SK-N-SH (cell line): ENCODE results near the gene USP11.

Source experiments
- CTCF ChIP-seq: fragments of 200-600 bp; sonication (generic); IDR thresholded peaks from 2 replicates; pipeline ENCODE4 v1.6.1; 2017; ENCODE audit warnings: antibody characterized with exemption, mild to moderate bottlenecking, moderate library complexity
- ELF1 ChIP-seq: IDR thresholded peaks from 2 replicates; pipeline ENCODE4 v1.4.0; 2012
- EP300 ChIP-seq, 2 experiments: IDR thresholded peaks; 2 replicates each; pipeline versions ENCODE4 v1.4.0 to v1.6.1; 2012; ENCODE audit warnings: borderline replicate concordance in 1 of 2, low read depth in 1 of 2, low read length in 1 of 2
- EZH2phosphoT487 ChIP-seq: fragments of 200-600 bp; sonication (generic); IDR thresholded peaks from 2 replicates; pipeline ENCODE4 v1.6.1; 2017; ENCODE audit warnings: low read depth, mixed run types, mild to moderate bottlenecking, antibody characterized with exemption, moderate library complexity, borderline replicate concordance
- MEF2A ChIP-seq: IDR thresholded peaks from 2 replicates; pipeline ENCODE4 v1.4.0; 2012; ENCODE audit warnings: low read depth, borderline replicate concordance
- PBX3 ChIP-seq: IDR thresholded peaks from 2 replicates; pipeline ENCODE4; 2012
- RAD21 ChIP-seq: IDR thresholded peaks from 2 replicates; pipeline ENCODE4 v1.6.1; 2012; ENCODE audit warnings: mild to moderate bottlenecking, low read length
- RCOR1 ChIP-seq: fragments of 150-350 bp; IDR thresholded peaks from 2 replicates; pipeline ENCODE4 v1.6.1; 2017; ENCODE audit warnings: antibody characterized with exemption, low read length
- RXRA ChIP-seq: IDR thresholded peaks from 2 replicates; pipeline ENCODE4 v1.4.0; 2012; ENCODE audit warnings: low read depth, mild to moderate bottlenecking, borderline replicate concordance
- TCF12 ChIP-seq: IDR thresholded peaks from 2 replicates; pipeline ENCODE4 v1.4.0; 2012
- USF1 ChIP-seq: IDR thresholded peaks from 2 replicates; pipeline ENCODE4 v1.4.0; 2012; ENCODE audit warnings: low read depth, borderline replicate concordance
- ZBTB33 ChIP-seq: IDR thresholded peaks from 2 replicates; pipeline ENCODE4 v1.4.0; 2012; ENCODE audit warnings: low read depth, borderline replicate concordance

GRCh38 chrX:47212381-47213293, 20.2 kb upstream of the USP11 start:
- TF ChIP-seq CTCF (no peak), ELF1 (no peak), TCF12 (no peak), RCOR1 (no peak), RAD21 (no peak), RXRA (no peak), MEF2A (no peak), EZH2phosphoT487 (no peak), USF1 (no peak), EP300 (IDR thresholded peaks at IDR 0.05; ENCODE audit: borderline replicate concordance in 1 of 2, low read depth in 1 of 2, low read length in 1 of 2) (no peak; a peak in 1 of 4 replicates), PBX3 (no peak), ZBTB33 (no peak)
